T-cell (primary cell): ENCODE results near the gene CCDC185. TPM values are rescaled to one million over a fixed set of nuclear protein-coding genes. Genes with fewer than 3 reads are reported as not detected.

Experiments used
- ATAC-seq, 4 experiments: fragments of 200-7000 bp in 3 of 4; fragments of 150-1000 bp in 1 of 4; cut with Tn5 transposase; replicated peaks in 1 of 4; 1 replicate in 3 of 4; 2 replicates in 1 of 4; pipeline ENCODE4 v1.10.0; 2021; ENCODE audit warnings: moderate library complexity in 3 of 4, mild to moderate bottlenecking in 2 of 4, moderate number of reproducible peaks in 1 of 4
- CTCF ChIA-PET, 2 donors: fragments of 300-600 bp; sonication (Branson Sonifier 250); formaldehyde crosslinking; loops; one replicate each; lab custom pipeline; 2022; ENCODE audit warnings: antibody characterized with exemption in 2 of 2; lab: Charles Lee
- POLR2A ChIA-PET, 2 donors: fragments of 300-600 bp; sonication (Branson Sonifier 250); formaldehyde crosslinking; loops; one replicate each; lab custom pipeline; 2022; ENCODE audit warnings: antibody characterized with exemption in 2 of 2; lab: Charles Lee
- DNase-seq, 35 experiments: peaks; one replicate each; pipeline versions ENCODE4 v3.0.0 to v3.0.0-alpha.2; 2013 to 2023
- H3K27ac ChIP-seq: one replicate; pipeline ENCODE4 v1.5.1; 2013; ENCODE audit warnings: low read length
- H3K27me3 ChIP-seq, 2 experiments: replicated peaks in 1 of 2; 1 replicate in 1 of 2; 2 replicates in 1 of 2; pipeline versions ENCODE4 v1.6.1 to v1.7.0; 2013; ENCODE audit warnings: low read length in 1 of 2, mixed read lengths in 1 of 2; ENCODE audit not compliant: control insufficient read depth in 2 of 2, insufficient read depth in 2 of 2; ENCODE audit errors: extremely low read depth in 1 of 2
- H3K36me3 ChIP-seq, 2 donors: 1 replicate in 1 of 2; 2 replicates in 1 of 2; pipeline versions ENCODE4 v1.6.1 to v1.7.0; 2013; ENCODE audit warnings: low read length in 1 of 2; ENCODE audit not compliant: control insufficient read depth in 2 of 2, insufficient read depth in 1 of 2; ENCODE audit errors: extremely low read depth in 1 of 2
- H3K4me1 ChIP-seq, 2 experiments: 1 replicate in 1 of 2; 2 replicates in 1 of 2; pipeline versions ENCODE4 v1.6.1 to v1.7.0; 2013; ENCODE audit warnings: low read length in 2 of 2, mixed read lengths in 1 of 2; ENCODE audit not compliant: insufficient read depth in 2 of 2, control insufficient read depth in 1 of 2; ENCODE audit errors: extremely low read depth in 1 of 2
- H3K4me3 ChIP-seq, 2 donors: 1 replicate in 1 of 2; 2 replicates in 1 of 2; pipeline versions ENCODE4 v1.5.1 to v1.7.0; 2013; ENCODE audit warnings: mild to moderate bottlenecking in 2 of 2, low read length in 1 of 2, moderate library complexity in 1 of 2; ENCODE audit not compliant: control insufficient read depth in 1 of 2; ENCODE audit errors: extremely low read depth in 1 of 2
- H3K9me3 ChIP-seq: 2 replicates; pipeline ENCODE4 v1.7.0; 2013
- H3K27ac Mint-ChIP-seq, 2 donors: one replicate each; pipeline ENCODE4 v1.8.0; 2020 to 2021; ENCODE audit warnings: mild to moderate bottlenecking in 2 of 2, mixed read lengths in 2 of 2
- H3K27me3 Mint-ChIP-seq, 2 donors: one replicate each; pipeline ENCODE4 v1.8.0; 2021 to 2022; ENCODE audit warnings: mixed read lengths in 2 of 2
- H3K36me3 Mint-ChIP-seq: one replicate; pipeline ENCODE4 v1.8.0; 2021; ENCODE audit warnings: mixed read lengths
- H3K4me1 Mint-ChIP-seq, 3 donors: one replicate each; pipeline ENCODE4 v1.8.0; 2020 to 2022; ENCODE audit warnings: mixed read lengths in 3 of 3, mild to moderate bottlenecking in 1 of 3
- H3K4me3 Mint-ChIP-seq, 3 donors: one replicate each; pipeline ENCODE4 v1.8.0; 2020 to 2022; ENCODE audit warnings: mild to moderate bottlenecking in 3 of 3, mixed read lengths in 3 of 3, moderate library complexity in 3 of 3
- H3K9me3 Mint-ChIP-seq, 3 donors: one replicate each; pipeline ENCODE4 v1.8.0; 2020 to 2022; ENCODE audit warnings: mixed read lengths in 3 of 3
- WGBS: methylation state at CpG from one replicate; pipeline ENCODE4 v1.1.5; 2013; ENCODE audit warnings: missing lambda C conversion rate; ENCODE audit not compliant: insufficient coverage; 5-methylcytosine and 5-hydroxymethylcytosine counted together
- total RNA-seq, 35 experiments: library from RNA in 6 of 35; stranded (reverse) in 6 of 35; fragments of 120-200 nt in 1 of 35; gene quantifications; one replicate each; pipeline versions ENCODE4 v1.2.1 to v1.2.4 and lab custom pipeline; 2013 to 2026

Gene CCDC185
- total RNA-seq, 5 donors from 2014 or later (not counting 1 experiment from before 2014, with no cell fraction given), result not detected

- H3K27me3 ChIP-seq, result peaks cover 0 to 5% of the 10 kb centered on the region in 2 experiments
- H3K4me3 ChIP-seq, result no peak overlapping the region
- no CpG with 5 or more reads among the region's 2 CpGs for WGBS
- ATAC-seq (no peak), DNase-seq (no peak)
- no peak overlapping the region for H3K27ac Mint-ChIP-seq
- ChIA-PET POLR2A (no interaction called here), CTCF (no interaction called here)
- H3K9me3 Mint-ChIP-seq, result peaks cover 0 to 8% (median 0%) of the 10 kb centered on the region in 3 donors
- no peak overlapping the region for H3K27ac ChIP-seq
- no peaks in the 10 kb centered on the region for H3K9me3 ChIP-seq
- H3K4me3 Mint-ChIP-seq, result no peak overlapping the region
- H3K36me3 ChIP-seq, result no peaks in the 10 kb centered on the region
- peaks cover 13 to 46% (median 24%) of the 10 kb centered on the region in 3 donors for H3K4me1 Mint-ChIP-seq
- H3K27me3 Mint-ChIP-seq, result peaks cover 3 to 11% of the 10 kb centered on the region in 2 donors
- no peaks in the 10 kb centered on the region for H3K36me3 Mint-ChIP-seq
- H3K4me1 ChIP-seq, result peaks cover 0 to 8% of the 10 kb centered on the region in 2 experiments
Observed at GRCh38 chr1:223401873-223402789, 8.9 kb downstream of the CCDC185 start.

- Mint-ChIP-seq H3K4me3 (no peak overlapping the region), H3K27me3 (peaks cover 3 to 11% of the 10 kb centered on the region in 2 donors), H3K9me3 (peaks cover 0 to 8% (median 0%) of the 10 kb centered on the region in 3 donors), H3K27ac (no peak overlapping the region), H3K4me1 (peaks cover 13 to 46% (median 24%) of the 10 kb centered on the region in 3 donors), H3K36me3 (no peaks in the 10 kb centered on the region)
- H3K27me3 ChIP-seq, result peaks cover 0 to 5% of the 10 kb centered on the region in 2 experiments
- H3K36me3 ChIP-seq, result no peaks in the 10 kb centered on the region
- POLR2A ChIA-PET, result no interaction called here
- no peak for DNase-seq
- no peak for ATAC-seq
- WGBS, result 56% methylated on average over 1 of the region's 2 CpGs
- H3K27ac ChIP-seq, result no peak overlapping the region
- H3K4me1 ChIP-seq, result peaks cover 0 to 8% of the 10 kb centered on the region in 2 experiments
- no peaks in the 10 kb centered on the region for H3K9me3 ChIP-seq
- CTCF ChIA-PET, result no interaction called here
- no peak overlapping the region for H3K4me3 ChIP-seq
Observed at GRCh38 chr1:223402790-223403142, 9.6 kb downstream of the CCDC185 start.

- ATAC-seq (no peak), DNase-seq (no peak)
- H3K27ac ChIP-seq, result no peak overlapping the region
- WGBS, result no CpG with 5 or more reads among the region's 3 CpGs
- no peaks in the 10 kb centered on the region for H3K36me3 Mint-ChIP-seq
- H3K4me3 Mint-ChIP-seq, result no peak overlapping the region
- H3K27me3 ChIP-seq, result peaks cover 0 to 5% of the 10 kb centered on the region in 2 experiments
- peaks cover 3 to 11% of the 10 kb centered on the region in 2 donors for H3K27me3 Mint-ChIP-seq
- no peaks in the 10 kb centered on the region for H3K9me3 ChIP-seq
- no peak overlapping the region for H3K27ac Mint-ChIP-seq
- ChIA-PET POLR2A (no interaction called here), CTCF (no interaction called here)
- peaks cover 13 to 46% (median 24%) of the 10 kb centered on the region in 3 donors for H3K4me1 Mint-ChIP-seq
- H3K4me3 ChIP-seq, result no peak overlapping the region
- peaks cover 0 to 8% (median 0%) of the 10 kb centered on the region in 3 donors for H3K9me3 Mint-ChIP-seq
- H3K36me3 ChIP-seq, result no peaks in the 10 kb centered on the region
- H3K4me1 ChIP-seq, result peaks cover 0 to 8% of the 10 kb centered on the region in 2 experiments
Observed at GRCh38 chr1:223403184-223403815, 10.1 kb downstream of the CCDC185 start.

GRCh38 chr1:223405507-223405906 is 12.3 kb downstream of the CCDC185 start:
- peaks cover 13 to 46% (median 24%) of the 10 kb centered on the region in 3 donors for H3K4me1 Mint-ChIP-seq
- POLR2A ChIA-PET, result interaction anchor here in 1 of 2 donors (0.6 kb wide), 1 partner anchor 11 kb away, joined by 5 read pairs; no protein-coding TSS in a partner anchor
- H3K4me3 Mint-ChIP-seq, result peak overlapping the region in 1 of 3 donors; percentile 18

GRCh38 chr1:223410036-223410435 is 16.8 kb downstream of the CCDC185 start:
- Mint-ChIP-seq H3K36me3 (no peaks in the 10 kb centered on the region), H3K27me3 (peaks cover 2 to 8% of the 10 kb centered on the region in 2 donors), H3K4me1 (peaks cover 6 to 16% (median 9%) of the 10 kb centered on the region in 3 donors), H3K9me3 (no peaks in the 10 kb centered on the region), H3K4me3 (no peak overlapping the region), H3K27ac (no peak overlapping the region)
- H3K4me1 ChIP-seq, result peaks cover 0 to 6% of the 10 kb centered on the region in 2 experiments
- DNase-seq (no peak), ATAC-seq (no peak)
- no peaks in the 10 kb centered on the region for H3K27me3 ChIP-seq
- ChIA-PET POLR2A (no interaction called here), CTCF (interaction anchor here in 1 of 2 donors (1.2 kb wide), 1 partner anchor 19 kb away, joined by 4 read pairs; no protein-coding TSS in a partner anchor)
- H3K27ac ChIP-seq, result no peak overlapping the region
- H3K4me3 ChIP-seq, result no peak overlapping the region
- no peaks in the 10 kb centered on the region for H3K9me3 ChIP-seq
- H3K36me3 ChIP-seq, result no peaks in the 10 kb centered on the region

More at GRCh38 chr1:223405507-223405906, 12.3 kb downstream of the CCDC185 start:
- Mint-ChIP-seq H3K36me3 (no peaks in the 10 kb centered on the region), H3K9me3 (peaks cover 0 to 8% (median 0%) of the 10 kb centered on the region in 3 donors), H3K27me3 (peaks cover 3 to 11% of the 10 kb centered on the region in 2 donors), H3K27ac (peak overlapping the region in 1 of 2 donors; percentile 62)
- DNase-seq (peak in 2 of 35 experiments; percentile 3 to 25), ATAC-seq (peak; percentile 44 to 88 (median 58))
- CTCF ChIA-PET, result no interaction called here
- H3K9me3 ChIP-seq, result no peaks in the 10 kb centered on the region
- WGBS, result no CpG with 5 or more reads among the region's 3 CpGs
- H3K27me3 ChIP-seq, result peaks cover 0 to 5% of the 10 kb centered on the region in 2 experiments
- H3K27ac ChIP-seq, result no peak overlapping the region
- H3K36me3 ChIP-seq, result no peaks in the 10 kb centered on the region
- no peak overlapping the region for H3K4me3 ChIP-seq
- peaks cover 0 to 8% of the 10 kb centered on the region in 2 experiments for H3K4me1 ChIP-seq

GRCh38 chr1:223411309-223411708 is 18.1 kb downstream of the CCDC185 start:
- Mint-ChIP-seq H3K27me3 (peaks cover 0 to 5% of the 10 kb centered on the region in 2 donors), H3K27ac (no peak overlapping the region), H3K4me1 (peaks cover 0 to 4% (median 0%) of the 10 kb centered on the region in 3 donors), H3K9me3 (no peaks in the 10 kb centered on the region), H3K36me3 (no peaks in the 10 kb centered on the region), H3K4me3 (no peak overlapping the region)
- no peaks in the 10 kb centered on the region for H3K4me1 ChIP-seq
- no peaks in the 10 kb centered on the region for H3K36me3 ChIP-seq
- H3K4me3 ChIP-seq, result no peak overlapping the region
- no peak for ATAC-seq
- no peak overlapping the region for H3K27ac ChIP-seq
- POLR2A ChIA-PET, result no interaction called here
- CTCF ChIA-PET, result no interaction called here
- no peak for DNase-seq
- no peaks in the 10 kb centered on the region for H3K9me3 ChIP-seq
- no peaks in the 10 kb centered on the region for H3K27me3 ChIP-seq
- 13% methylated on average over 2 of the region's 2 CpGs for WGBS
